ENCODE results near the gene USP31.

USP31 gene

DNA sequence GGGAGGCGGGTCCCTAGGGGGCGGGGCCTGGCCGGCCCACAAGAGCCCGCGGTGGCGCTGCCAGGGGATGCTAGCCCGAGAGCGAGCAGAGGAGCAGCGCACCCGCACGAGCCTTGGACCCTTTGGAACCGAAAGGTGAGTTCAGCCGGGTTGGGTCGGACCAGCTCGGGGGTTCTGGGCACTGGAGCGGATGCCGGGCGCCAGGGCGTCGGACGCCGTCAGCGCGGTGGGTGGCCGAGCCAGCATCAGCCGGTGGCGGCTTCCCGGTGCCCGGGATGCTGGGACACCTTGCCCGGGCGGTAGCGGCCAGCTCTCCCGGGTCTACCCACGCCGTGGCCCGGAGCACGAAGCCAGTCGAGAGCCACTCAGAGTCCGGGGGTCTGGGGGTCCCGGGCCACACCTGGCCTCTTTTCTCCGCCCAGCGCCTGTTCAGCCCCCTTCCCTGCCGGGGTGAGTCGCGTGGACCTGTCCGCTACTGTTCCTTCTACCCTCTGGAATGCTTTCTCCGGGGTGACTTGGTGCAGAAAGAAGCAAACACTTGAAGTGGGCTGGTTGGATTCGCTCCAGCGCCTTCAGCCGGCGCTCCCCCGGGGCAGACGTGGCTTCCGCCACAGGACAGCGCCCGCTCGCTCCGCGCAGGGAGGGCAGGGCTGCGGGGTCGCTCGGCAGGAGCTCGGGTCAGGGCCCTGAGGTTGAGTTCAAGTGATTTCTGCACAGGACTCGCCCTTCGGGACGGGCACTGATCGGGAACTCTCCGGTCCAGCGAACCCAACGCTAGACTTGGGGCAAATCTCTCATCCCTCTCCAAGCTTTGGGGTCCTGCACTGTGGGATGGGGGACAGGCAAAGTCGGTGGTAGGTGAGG lies 33.7 kb upstream of the USP31 start, which contains the start of gene SCNN1G:
TSS of gene SCNN1G (plus strand) at position 67 of the 864 bp plus-strand sequence. CDS start 3,527 bp downstream, outside the sequence.
- Histone ChIP-seq H3K9ac (ENCODE audit: low read length) (no peak within 1 kb of the TSS), H3K4me1 (ENCODE audit: control insufficient read depth, low read depth, low read length) (no peaks in the 10 kb centered on the region), H3K27ac (ENCODE audit: low read length) (no peak within 1 kb of the TSS), H3K4me3 (ENCODE audit: low read length) (peak within 1 kb of the TSS; percentile 63), H3K36me3 (ENCODE audit: control insufficient read depth, low read depth, low read length) (no peaks in the 10 kb centered on the region), H3K9me3 (ENCODE audit: control insufficient read depth, low read depth, low read length) (no peaks in the 10 kb centered on the region), H3K27me3 (ENCODE audit: control insufficient read depth, insufficient read depth, low read length) (peaks cover 36% of the 10 kb centered on the region)

DNA sequence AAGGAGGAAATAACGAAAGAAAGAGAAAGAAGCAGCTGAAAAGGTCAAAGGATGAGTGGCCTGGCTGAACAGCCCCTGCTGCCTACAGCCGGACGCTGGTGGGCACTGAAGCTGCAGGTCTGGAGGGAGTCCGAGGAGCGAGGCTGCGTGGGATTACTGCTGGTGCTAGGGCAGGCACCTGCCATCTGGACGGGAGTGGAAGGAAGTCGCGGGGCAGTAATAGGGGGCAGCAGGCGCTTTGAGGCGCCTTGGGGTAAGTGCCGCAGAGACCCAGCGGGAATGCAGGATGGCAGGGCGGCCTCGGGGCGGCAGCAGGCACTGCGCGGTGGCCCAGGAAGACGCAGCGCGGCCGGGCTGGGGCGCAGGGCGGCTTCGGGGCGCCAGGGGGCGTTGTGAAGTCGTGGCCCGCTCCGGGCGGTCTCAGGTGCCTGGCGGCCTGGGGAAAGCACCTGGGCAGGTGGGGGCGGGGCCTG lies 33.0 kb upstream of the USP31 start:
- Histone ChIP-seq H3K4me3 (ENCODE audit: low read length) (peak overlapping the region; percentile 63), H3K9ac (ENCODE audit: low read length) (no peak overlapping the region), H3K27me3 (ENCODE audit: control insufficient read depth, insufficient read depth, low read length) (peaks cover 36% of the 10 kb centered on the region)

GRCh38 chr16:23181506-23181905 lies 32.3 kb upstream of the USP31 start:
- no peak overlapping the region for H3K4me3 ChIP-seq (ENCODE audit: low read length)
- H3K9ac ChIP-seq (ENCODE audit: low read length), result no peak overlapping the region
- H3K27me3 ChIP-seq (ENCODE audit: control insufficient read depth, insufficient read depth, low read length), result peaks cover 36% of the 10 kb centered on the region
- H3K27ac ChIP-seq (ENCODE audit: low read length), result no peak overlapping the region
- H3K9me3 ChIP-seq (ENCODE audit: control insufficient read depth, low read depth, low read length), result no peaks in the 10 kb centered on the region
- H3K4me1 ChIP-seq (ENCODE audit: control insufficient read depth, low read depth, low read length), result no peaks in the 10 kb centered on the region
- H3K36me3 ChIP-seq (ENCODE audit: control insufficient read depth, low read depth, low read length), result no peaks in the 10 kb centered on the region

More for the DNA sequence above, 33.0 kb upstream of the USP31 start:
- no peaks in the 10 kb centered on the region for H3K36me3 ChIP-seq (ENCODE audit: control insufficient read depth, low read depth, low read length)
- H3K27ac ChIP-seq (ENCODE audit: low read length), result no peak overlapping the region
- no peaks in the 10 kb centered on the region for H3K4me1 ChIP-seq (ENCODE audit: control insufficient read depth, low read depth, low read length)
- H3K9me3 ChIP-seq (ENCODE audit: control insufficient read depth, low read depth, low read length), result no peaks in the 10 kb centered on the region

- H3K9me3 ChIP-seq (ENCODE audit: control insufficient read depth, low read depth, low read length), result no peaks in the 10 kb centered on the region
- H3K36me3 ChIP-seq (ENCODE audit: control insufficient read depth, low read depth, low read length), result no peaks in the 10 kb centered on the region
- no peak overlapping the region for H3K9ac ChIP-seq (ENCODE audit: low read length)
- H3K27me3 ChIP-seq (ENCODE audit: control insufficient read depth, insufficient read depth, low read length), result no peaks in the 10 kb centered on the region
- no peaks in the 10 kb centered on the region for H3K4me1 ChIP-seq (ENCODE audit: control insufficient read depth, low read depth, low read length)
- no peak overlapping the region for H3K4me3 ChIP-seq (ENCODE audit: low read length)
- H3K27ac ChIP-seq (ENCODE audit: low read length), result no peak overlapping the region
Measured at GRCh38 chr16:23175651-23176050, 26.4 kb upstream of the USP31 start.

DNA sequence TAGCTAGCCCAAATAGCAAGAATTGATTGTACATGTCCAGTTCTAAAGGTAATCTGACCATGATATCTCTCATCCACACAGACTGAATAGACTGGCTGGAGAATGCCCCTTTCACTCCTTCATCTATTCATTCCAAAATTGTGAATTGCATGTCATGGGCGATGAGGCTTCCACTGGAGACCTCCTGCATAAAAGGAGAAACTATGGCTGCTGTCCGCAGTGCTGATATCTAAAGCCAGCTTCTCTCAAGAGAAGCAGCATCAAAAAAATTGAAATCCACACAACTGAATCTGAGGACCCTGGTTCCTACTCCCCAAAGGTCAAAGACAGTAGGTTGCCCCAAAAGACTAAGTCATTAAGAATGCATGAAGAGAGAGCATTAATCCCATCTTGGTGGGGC lies 25.4 kb upstream of the USP31 start:
- H3K27ac ChIP-seq (ENCODE audit: low read length), result no peak overlapping the region
- H3K27me3 ChIP-seq (ENCODE audit: control insufficient read depth, insufficient read depth, low read length), result no peaks in the 10 kb centered on the region
- H3K36me3 ChIP-seq (ENCODE audit: control insufficient read depth, low read depth, low read length), result no peaks in the 10 kb centered on the region
- no peaks in the 10 kb centered on the region for H3K4me1 ChIP-seq (ENCODE audit: control insufficient read depth, low read depth, low read length)
- no peak overlapping the region for H3K4me3 ChIP-seq (ENCODE audit: low read length)
- H3K9ac ChIP-seq (ENCODE audit: low read length), result no peak overlapping the region
- no peaks in the 10 kb centered on the region for H3K9me3 ChIP-seq (ENCODE audit: control insufficient read depth, low read depth, low read length)

DNA sequence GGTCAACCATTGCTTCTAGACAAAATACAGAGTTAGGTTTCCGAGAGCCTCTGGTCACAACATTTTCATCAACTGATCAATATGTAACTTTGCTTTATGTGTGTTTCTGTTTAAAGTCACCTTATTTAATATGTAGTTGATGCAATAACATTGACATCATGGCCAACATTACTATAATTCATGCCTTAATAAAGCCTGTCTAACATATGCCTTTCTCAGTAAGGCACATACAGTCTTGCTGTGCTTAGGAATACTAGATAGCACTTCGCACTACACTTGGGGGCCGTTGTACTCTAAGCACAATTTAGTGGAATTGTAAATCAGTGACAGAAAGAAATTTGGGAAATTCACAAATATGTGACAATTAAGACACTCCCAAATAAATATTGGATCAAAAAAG lies 23.7 kb upstream of the USP31 start:
- Histone ChIP-seq H3K27ac (ENCODE audit: low read length) (no peak overlapping the region), H3K4me3 (ENCODE audit: low read length) (no peak overlapping the region), H3K9ac (ENCODE audit: low read length) (no peak overlapping the region), H3K27me3 (ENCODE audit: control insufficient read depth, insufficient read depth, low read length) (no peaks in the 10 kb centered on the region), H3K4me1 (ENCODE audit: control insufficient read depth, low read depth, low read length) (no peaks in the 10 kb centered on the region), H3K9me3 (ENCODE audit: control insufficient read depth, low read depth, low read length) (no peaks in the 10 kb centered on the region), H3K36me3 (ENCODE audit: control insufficient read depth, low read depth, low read length) (no peaks in the 10 kb centered on the region)

DNA sequence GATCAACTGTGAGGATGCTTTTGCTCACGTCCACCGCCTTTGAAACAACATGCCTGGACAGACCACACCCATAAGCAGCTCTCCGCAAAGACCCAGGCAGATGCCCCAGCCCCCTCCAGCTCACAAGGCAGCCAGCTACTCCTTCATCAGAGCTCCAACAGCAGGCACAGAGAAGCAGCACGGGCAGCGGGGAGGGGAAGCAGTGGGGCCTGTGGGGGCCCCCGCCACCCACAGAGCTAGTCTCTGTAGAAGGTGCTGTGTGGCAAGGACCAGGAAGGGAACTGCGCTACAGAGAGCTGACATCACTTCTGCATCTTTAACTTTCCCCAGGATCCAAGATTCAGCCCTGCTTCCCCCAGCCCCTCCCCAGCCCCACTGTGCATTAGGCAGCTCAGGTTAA lies 23.3 kb upstream of the USP31 start:
- H3K4me1 ChIP-seq (ENCODE audit: control insufficient read depth, low read depth, low read length), result no peaks in the 10 kb centered on the region
- no peaks in the 10 kb centered on the region for H3K36me3 ChIP-seq (ENCODE audit: control insufficient read depth, low read depth, low read length)
- no peak overlapping the region for H3K27ac ChIP-seq (ENCODE audit: low read length)
- no peaks in the 10 kb centered on the region for H3K9me3 ChIP-seq (ENCODE audit: control insufficient read depth, low read depth, low read length)
- no peak overlapping the region for H3K9ac ChIP-seq (ENCODE audit: low read length)
- H3K27me3 ChIP-seq (ENCODE audit: control insufficient read depth, insufficient read depth, low read length), result no peaks in the 10 kb centered on the region
- no peak overlapping the region for H3K4me3 ChIP-seq (ENCODE audit: low read length)

- no peaks in the 10 kb centered on the region for H3K9me3 ChIP-seq (ENCODE audit: control insufficient read depth, low read depth, low read length)
- H3K27ac ChIP-seq (ENCODE audit: low read length), result no peak overlapping the region
- no peak overlapping the region for H3K4me3 ChIP-seq (ENCODE audit: low read length)
- H3K4me1 ChIP-seq (ENCODE audit: control insufficient read depth, low read depth, low read length), result no peaks in the 10 kb centered on the region
- H3K9ac ChIP-seq (ENCODE audit: low read length), result no peak overlapping the region
- no peaks in the 10 kb centered on the region for H3K36me3 ChIP-seq (ENCODE audit: control insufficient read depth, low read depth, low read length)
- H3K27me3 ChIP-seq (ENCODE audit: control insufficient read depth, insufficient read depth, low read length), result no peaks in the 10 kb centered on the region
Measured at GRCh38 chr16:23164736-23165135, 15.5 kb upstream of the USP31 start.

DNA sequence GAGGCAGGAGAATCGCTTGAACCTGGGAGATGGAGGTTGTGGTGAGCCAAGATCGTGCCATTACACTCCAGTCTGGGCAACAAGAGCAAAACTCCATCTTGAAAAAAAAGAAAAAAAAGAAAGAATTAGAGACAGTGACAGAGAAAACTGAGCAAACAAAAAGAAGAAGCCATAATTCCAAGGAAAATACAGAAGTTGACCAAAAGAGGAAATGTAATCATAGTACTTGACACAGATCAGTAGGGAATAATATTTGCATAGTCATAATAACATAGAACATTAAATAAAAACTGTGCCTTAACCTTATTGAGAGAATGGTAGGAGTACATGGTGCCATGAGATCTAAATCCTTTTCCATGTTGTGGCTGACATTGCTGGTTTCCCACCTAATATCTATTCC lies 14.7 kb upstream of the USP31 start:
- no peaks in the 10 kb centered on the region for H3K4me1 ChIP-seq (ENCODE audit: control insufficient read depth, low read depth, low read length)
- no peaks in the 10 kb centered on the region for H3K9me3 ChIP-seq (ENCODE audit: control insufficient read depth, low read depth, low read length)
- no peak overlapping the region for H3K4me3 ChIP-seq (ENCODE audit: low read length)
- no peaks in the 10 kb centered on the region for H3K36me3 ChIP-seq (ENCODE audit: control insufficient read depth, low read depth, low read length)
- H3K27me3 ChIP-seq (ENCODE audit: control insufficient read depth, insufficient read depth, low read length), result no peaks in the 10 kb centered on the region
- no peak overlapping the region for H3K27ac ChIP-seq (ENCODE audit: low read length)
- no peak overlapping the region for H3K9ac ChIP-seq (ENCODE audit: low read length)

DNA sequence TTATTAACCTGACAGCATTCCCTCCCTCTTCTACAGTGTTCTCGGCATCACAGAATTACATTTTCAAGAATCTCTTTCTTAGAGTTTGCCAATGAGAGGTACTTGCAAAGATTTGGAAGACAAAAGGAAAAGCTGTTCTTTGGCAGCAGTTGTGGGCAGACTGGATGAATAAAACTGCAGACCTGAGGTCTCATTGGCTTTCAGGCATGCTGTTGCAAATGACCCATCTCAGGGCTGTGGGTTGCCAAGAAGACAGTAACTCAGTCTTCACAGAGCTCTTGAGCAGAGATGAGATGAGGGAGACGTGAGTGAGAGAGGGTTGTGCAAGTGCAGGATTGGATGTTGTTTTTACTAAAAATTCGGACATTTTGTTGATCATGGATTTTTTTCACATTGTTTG lies 11.3 kb upstream of the USP31 start:
- no peaks in the 10 kb centered on the region for H3K27me3 ChIP-seq (ENCODE audit: control insufficient read depth, insufficient read depth, low read length)
- no peak overlapping the region for H3K9ac ChIP-seq (ENCODE audit: low read length)
- H3K36me3 ChIP-seq (ENCODE audit: control insufficient read depth, low read depth, low read length), result no peaks in the 10 kb centered on the region
- no peaks in the 10 kb centered on the region for H3K9me3 ChIP-seq (ENCODE audit: control insufficient read depth, low read depth, low read length)
- H3K4me3 ChIP-seq (ENCODE audit: low read length), result no peak overlapping the region
- no peaks in the 10 kb centered on the region for H3K4me1 ChIP-seq (ENCODE audit: control insufficient read depth, low read depth, low read length)
- H3K27ac ChIP-seq (ENCODE audit: low read length), result no peak overlapping the region

DNA sequence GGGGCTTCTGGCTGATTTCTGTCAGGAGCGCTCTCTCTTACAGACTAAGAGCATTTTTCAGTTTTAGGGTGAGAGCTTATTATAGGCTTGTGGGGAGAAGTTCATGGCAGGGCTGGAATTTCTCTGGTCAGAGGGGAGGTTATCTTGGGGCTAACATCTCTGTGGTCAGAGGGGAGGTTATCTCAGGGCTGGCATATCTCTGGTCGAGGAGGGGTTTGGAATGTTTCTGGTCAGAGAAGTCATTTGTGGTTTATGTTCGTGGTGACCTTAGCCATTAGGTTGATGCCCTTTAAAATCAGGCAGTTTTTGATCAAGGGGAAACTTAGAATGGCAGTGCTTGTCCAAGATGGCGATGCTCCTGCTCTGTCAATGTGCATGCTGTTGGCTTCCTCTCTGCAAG lies 10.8 kb upstream of the USP31 start:
- Histone ChIP-seq H3K4me3 (ENCODE audit: low read length) (no peak overlapping the region), H3K9me3 (ENCODE audit: control insufficient read depth, low read depth, low read length) (no peaks in the 10 kb centered on the region), H3K9ac (ENCODE audit: low read length) (no peak overlapping the region), H3K36me3 (ENCODE audit: control insufficient read depth, low read depth, low read length) (no peaks in the 10 kb centered on the region), H3K27ac (ENCODE audit: low read length) (no peak overlapping the region), H3K27me3 (ENCODE audit: control insufficient read depth, insufficient read depth, low read length) (no peaks in the 10 kb centered on the region), H3K4me1 (ENCODE audit: control insufficient read depth, low read depth, low read length) (no peaks in the 10 kb centered on the region)

DNA sequence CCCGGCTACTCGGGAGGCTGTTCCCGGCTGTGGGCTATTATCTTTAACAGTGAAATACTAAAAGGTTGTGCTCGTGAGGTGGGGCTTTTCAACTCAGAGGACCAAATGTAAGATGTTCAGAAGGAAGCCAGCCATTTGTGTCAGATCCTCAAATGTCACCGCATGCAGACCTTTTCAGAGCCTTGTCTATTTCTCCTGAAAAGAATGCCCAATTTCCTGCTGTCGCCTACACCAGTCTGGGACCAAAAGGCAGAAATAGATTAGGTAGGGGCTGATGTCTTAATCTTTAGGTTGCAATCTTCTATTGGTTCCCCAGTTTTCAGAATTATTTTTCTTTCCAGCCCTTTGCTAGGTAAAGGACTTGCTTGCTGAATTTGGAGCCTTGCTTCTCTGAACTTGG lies 8.9 kb upstream of the USP31 start:
- Histone ChIP-seq H3K4me3 (ENCODE audit: low read length) (no peak overlapping the region), H3K9me3 (ENCODE audit: control insufficient read depth, low read depth, low read length) (no peaks in the 10 kb centered on the region), H3K27me3 (ENCODE audit: control insufficient read depth, insufficient read depth, low read length) (no peaks in the 10 kb centered on the region), H3K4me1 (ENCODE audit: control insufficient read depth, low read depth, low read length) (no peaks in the 10 kb centered on the region), H3K27ac (ENCODE audit: low read length) (no peak overlapping the region), H3K36me3 (ENCODE audit: control insufficient read depth, low read depth, low read length) (no peaks in the 10 kb centered on the region), H3K9ac (ENCODE audit: low read length) (no peak overlapping the region)
